MM.1S (cell line): ENCODE results near the gene SVOP.
A peak's percentile ranks its signal among the peaks of the same experiment; 100 is the strongest.

ENCODE experiments used
- DNase-seq: peaks from one replicate; pipeline ENCODE4 v3.0.0-alpha.2; 2015
- H2AFZ ChIP-seq: fragments of 300-600 bp; sonication (generic); 2 replicates; pipeline ENCODE4 v1.6.0; 2016; ENCODE audit warnings: antibody characterized with exemption, low read length
- H3F3A ChIP-seq: fragments of 300-600 bp; sonication (generic); 2 replicates; pipeline ENCODE4 v1.6.1; 2016; ENCODE audit warnings: mild to moderate bottlenecking, antibody characterized with exemption, low read length, moderate library complexity, mixed read lengths; ENCODE audit not compliant: insufficient read depth
- H3K27ac ChIP-seq: fragments of 300-600 bp; sonication (generic); 2 replicates; pipeline ENCODE4 v1.5.1; 2016; ENCODE audit warnings: mild to moderate bottlenecking, low read length
- H3K27me3 ChIP-seq: fragments of 300-600 bp; sonication (generic); replicated peaks from 2 replicates; pipeline ENCODE4 v1.6.0; 2016; ENCODE audit warnings: low read length; ENCODE audit not compliant: insufficient read depth
- H3K36me3 ChIP-seq: fragments of 300-600 bp; sonication (generic); replicated peaks from 2 replicates; pipeline ENCODE4 v1.6.1; 2016; ENCODE audit warnings: mild to moderate bottlenecking, low read length, mixed read lengths; ENCODE audit not compliant: insufficient read depth
- H3K4me1 ChIP-seq: fragments of 300-600 bp; sonication (generic); 2 replicates; pipeline ENCODE4 v1.6.1; 2016; ENCODE audit warnings: low read length, mixed read lengths
- H3K4me2 ChIP-seq: fragments of 300-600 bp; sonication (generic); 2 replicates; pipeline ENCODE4 v1.6.0; 2016; ENCODE audit warnings: low read depth, low read length
- H3K4me3 ChIP-seq: fragments of 300-600 bp; sonication (generic); 2 replicates; pipeline ENCODE4 v1.5.1; 2016; ENCODE audit warnings: low read length, mixed read lengths
- H3K79me2 ChIP-seq: fragments of 300-600 bp; sonication (generic); 2 replicates; pipeline ENCODE4 v1.6.1; 2016; ENCODE audit warnings: mixed run types, low read length, mixed read lengths
- H3K9ac ChIP-seq: fragments of 300-600 bp; sonication (generic); 2 replicates; pipeline ENCODE4 v1.6.1; 2016; ENCODE audit warnings: low read length, mixed read lengths
- H3K9me2 ChIP-seq: fragments of 300-600 bp; sonication (generic); replicated peaks from 2 replicates; pipeline ENCODE4 v1.6.1; 2016; ENCODE audit warnings: mild to moderate bottlenecking, low read length, mixed read lengths; ENCODE audit not compliant: insufficient read depth
- H3K9me3 ChIP-seq: fragments of 300-600 bp; sonication (generic); replicated peaks from 2 replicates; pipeline ENCODE4 v1.6.1; 2016; ENCODE audit warnings: mild to moderate bottlenecking, low read length, mixed read lengths; ENCODE audit not compliant: insufficient read depth
- H4K20me1 ChIP-seq: fragments of 300-600 bp; sonication (generic); 2 replicates; pipeline ENCODE4 v1.6.1; 2016; ENCODE audit warnings: mild to moderate bottlenecking, low read length, moderate library complexity, mixed read lengths; ENCODE audit not compliant: insufficient read depth
- EZH2 ChIP-seq: fragments of 300-600 bp; sonication (generic); optimal IDR thresholded peaks from 2 replicates; pipeline ENCODE3; 2017; ENCODE audit warnings: low read depth, mild to moderate bottlenecking, antibody characterized with exemption, low read length, mixed read lengths
- EZH2phosphoT487 ChIP-seq: fragments of 300-600 bp; sonication (generic); IDR thresholded peaks from 2 replicates; pipeline ENCODE4 v1.6.1; 2018; ENCODE audit warnings: antibody characterized with exemption, low read length
- TF ChIP-seq, protein P1 (sequence below): fragments of 300-600 bp; sonication (generic); IDR thresholded peaks from 2 replicates; pipeline ENCODE4 v1.5.1; 2016; ENCODE audit warnings: antibody characterized with exemption, low read length, mixed read lengths

The SVOP gene

DNA sequence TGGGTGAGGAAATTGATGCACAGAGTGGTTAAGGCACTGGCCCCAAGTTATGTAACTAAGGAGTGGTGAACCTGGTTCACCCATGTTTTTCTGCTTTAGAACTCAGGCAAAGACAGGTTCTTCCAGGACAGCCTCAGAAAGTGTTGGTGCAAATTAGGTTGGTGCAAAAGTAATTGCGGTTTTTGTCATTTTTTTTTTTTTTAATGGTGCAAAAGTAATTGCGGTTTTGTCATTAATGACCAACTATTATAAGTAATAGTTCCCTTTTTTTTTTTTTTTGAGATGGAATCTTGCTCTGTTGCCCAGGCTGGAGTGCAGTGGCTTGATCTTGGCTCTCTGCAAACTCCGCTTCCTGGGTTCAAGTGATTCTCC lies 158.3 kb downstream of the SVOP start:
- Histone ChIP-seq H3K4me3 (no peak overlapping the region), H4K20me1 (no peaks in the 10 kb centered on the region), H3K9me3 (no peaks in the 10 kb centered on the region), H3K79me2 (no peaks in the 10 kb centered on the region), H3K36me3 (no peaks in the 10 kb centered on the region), H2AFZ (no peak overlapping the region), H3K4me1 (peaks cover 18% of the 10 kb centered on the region), H3K9me2 (no peaks in the 10 kb centered on the region), H3K4me2 (no peak overlapping the region), H3F3A (peaks cover 6% of the 10 kb centered on the region; the same call in 1 of the 2 replicates), H3K27me3 (no peaks in the 10 kb centered on the region), H3K9ac (no peak overlapping the region), H3K27ac (no peak overlapping the region)
- no peak for DNase-seq
- TF ChIP-seq, protein P1, sequence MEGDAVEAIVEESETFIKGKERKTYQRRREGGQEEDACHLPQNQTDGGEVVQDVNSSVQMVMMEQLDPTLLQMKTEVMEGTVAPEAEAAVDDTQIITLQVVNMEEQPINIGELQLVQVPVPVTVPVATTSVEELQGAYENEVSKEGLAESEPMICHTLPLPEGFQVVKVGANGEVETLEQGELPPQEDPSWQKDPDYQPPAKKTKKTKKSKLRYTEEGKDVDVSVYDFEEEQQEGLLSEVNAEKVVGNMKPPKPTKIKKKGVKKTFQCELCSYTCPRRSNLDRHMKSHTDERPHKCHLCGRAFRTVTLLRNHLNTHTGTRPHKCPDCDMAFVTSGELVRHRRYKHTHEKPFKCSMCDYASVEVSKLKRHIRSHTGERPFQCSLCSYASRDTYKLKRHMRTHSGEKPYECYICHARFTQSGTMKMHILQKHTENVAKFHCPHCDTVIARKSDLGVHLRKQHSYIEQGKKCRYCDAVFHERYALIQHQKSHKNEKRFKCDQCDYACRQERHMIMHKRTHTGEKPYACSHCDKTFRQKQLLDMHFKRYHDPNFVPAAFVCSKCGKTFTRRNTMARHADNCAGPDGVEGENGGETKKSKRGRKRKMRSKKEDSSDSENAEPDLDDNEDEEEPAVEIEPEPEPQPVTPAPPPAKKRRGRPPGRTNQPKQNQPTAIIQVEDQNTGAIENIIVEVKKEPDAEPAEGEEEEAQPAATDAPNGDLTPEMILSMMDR = no peak
- no peak for TF ChIP-seq EZH2
- no peak for TF ChIP-seq EZH2phosphoT487

DNA sequence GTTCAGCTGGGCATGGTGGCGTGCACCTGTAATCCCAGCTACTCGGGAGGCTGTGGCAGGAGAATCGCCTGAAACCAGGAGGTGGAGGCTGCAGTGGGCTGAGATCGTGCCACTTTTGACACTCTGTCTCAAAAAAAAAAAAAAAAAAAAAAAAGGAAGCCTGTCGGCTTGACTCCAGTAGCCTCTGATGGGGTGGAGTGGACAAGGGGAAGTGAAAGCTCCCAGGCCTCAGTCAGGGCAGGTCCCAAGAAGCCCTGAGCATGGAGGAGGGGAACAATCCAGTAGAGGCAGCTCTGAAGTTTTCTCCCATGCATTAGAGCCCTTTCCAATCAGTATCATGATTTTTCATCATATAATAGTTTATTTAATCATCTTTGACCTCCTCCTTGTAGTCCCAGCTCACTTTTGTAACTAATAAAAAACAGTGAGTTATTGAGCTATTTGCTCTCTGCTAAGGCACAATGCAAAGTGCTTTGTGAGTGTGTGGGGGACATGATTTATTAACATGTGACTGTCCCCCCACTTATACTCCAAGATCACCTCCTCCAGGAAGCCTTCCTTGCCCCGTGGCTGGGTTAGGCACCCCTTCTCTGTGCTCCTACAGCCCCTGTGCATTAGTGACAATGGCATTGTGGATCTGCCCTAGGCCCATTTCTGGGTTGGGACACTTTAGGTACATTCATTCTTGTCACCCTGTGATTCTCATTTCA lies 158.8 kb downstream of the SVOP start:
- H3K27ac ChIP-seq = no peak overlapping the region
- H4K20me1 ChIP-seq = no peaks in the 10 kb centered on the region
- H3K27me3 ChIP-seq = no peaks in the 10 kb centered on the region

DNA sequence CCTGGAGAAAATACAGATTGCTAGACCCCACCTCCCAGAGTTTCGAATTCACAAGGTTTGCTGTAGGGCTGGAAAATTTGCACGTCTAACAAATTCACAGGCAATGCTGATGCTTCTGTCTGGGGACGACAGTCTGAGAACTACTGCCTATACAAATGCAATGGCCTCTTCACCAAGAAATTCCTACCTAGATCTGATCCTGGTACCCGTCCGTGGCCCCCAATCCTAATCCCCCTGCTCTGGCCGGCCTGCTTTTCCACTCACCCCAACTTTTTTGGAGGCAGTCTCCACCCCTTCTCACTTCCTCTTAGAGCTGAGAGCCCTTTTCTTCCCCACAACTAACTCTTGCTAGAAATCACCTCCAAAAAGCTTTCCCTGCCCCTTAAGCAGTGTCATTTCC lies 160.4 kb downstream of the SVOP start:
- Histone ChIP-seq H3K9ac (no peak overlapping the region), H3K9me3 (no peaks in the 10 kb centered on the region), H3K4me2 (no peak overlapping the region), H3K4me3 (no peak overlapping the region), H3K4me1 (peaks cover 23% of the 10 kb centered on the region), H4K20me1 (no peaks in the 10 kb centered on the region), H3K27ac (no peak overlapping the region), H3K27me3 (no peaks in the 10 kb centered on the region), H3K36me3 (no peaks in the 10 kb centered on the region), H3K9me2 (no peaks in the 10 kb centered on the region), H3K79me2 (peaks cover 17% of the 10 kb centered on the region), H2AFZ (no peak overlapping the region), H3F3A (peaks cover 6% of the 10 kb centered on the region; the same call in 1 of the 2 replicates)
- no peak for DNase-seq
- TF ChIP-seq, protein P1 = no peak
- TF ChIP-seq EZH2phosphoT487 (no peak), EZH2 (no peak)

More for the DNA sequence above, 158.8 kb downstream of the SVOP start:
- no peak overlapping the region for H3K4me2 ChIP-seq
- peak; percentile 22 for DNase-seq
- no peaks in the 10 kb centered on the region for H3K9me3 ChIP-seq
- H2AFZ ChIP-seq = no peak overlapping the region
- no peaks in the 10 kb centered on the region for H3K9me2 ChIP-seq
- peaks cover 18% of the 10 kb centered on the region for H3K4me1 ChIP-seq
- no peak overlapping the region for H3K4me3 ChIP-seq
- H3K9ac ChIP-seq = no peak overlapping the region
- H3F3A ChIP-seq = peaks cover 6% of the 10 kb centered on the region; the same call in 1 of the 2 replicates
- H3K79me2 ChIP-seq = peaks cover under 1% of the 10 kb centered on the region
- TF ChIP-seq EZH2 (no peak), EZH2phosphoT487 (no peak)
- TF ChIP-seq, protein P1 = no peak
- H3K36me3 ChIP-seq = no peaks in the 10 kb centered on the region
